ENCODE results near the gene MAGIX.
"Not testable (repeated sequence)": the region's sequence is repeated elsewhere in the genome, so short reads cannot be mapped to it uniquely, and the experiment has no call there.

MAGIX gene

DNA sequence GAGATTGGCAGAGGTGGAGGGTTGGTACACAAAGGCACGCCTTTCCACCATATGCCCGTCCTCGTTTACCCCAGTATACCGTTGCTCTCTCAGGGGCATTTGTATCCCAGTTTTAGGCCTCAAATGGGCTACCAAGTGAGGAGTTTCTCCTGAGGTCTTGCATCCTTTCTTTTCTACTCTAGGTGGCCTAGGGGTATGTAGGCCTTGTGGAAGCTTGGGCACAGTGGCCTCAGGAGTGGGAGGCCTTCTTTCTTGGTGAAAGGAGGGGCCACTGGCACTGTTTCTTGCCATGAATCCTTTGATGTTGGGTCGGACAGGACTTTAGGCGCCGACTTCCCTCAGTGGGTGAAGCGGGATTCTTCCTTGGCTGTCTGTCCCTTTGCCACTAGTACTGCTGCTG, 15.3 kb upstream of the MAGIX start:
- DNase-seq, result no peak
- H3K9me3 ChIP-seq, result no peaks in the 10 kb centered on the region
- TF ChIP-seq, protein P1, sequence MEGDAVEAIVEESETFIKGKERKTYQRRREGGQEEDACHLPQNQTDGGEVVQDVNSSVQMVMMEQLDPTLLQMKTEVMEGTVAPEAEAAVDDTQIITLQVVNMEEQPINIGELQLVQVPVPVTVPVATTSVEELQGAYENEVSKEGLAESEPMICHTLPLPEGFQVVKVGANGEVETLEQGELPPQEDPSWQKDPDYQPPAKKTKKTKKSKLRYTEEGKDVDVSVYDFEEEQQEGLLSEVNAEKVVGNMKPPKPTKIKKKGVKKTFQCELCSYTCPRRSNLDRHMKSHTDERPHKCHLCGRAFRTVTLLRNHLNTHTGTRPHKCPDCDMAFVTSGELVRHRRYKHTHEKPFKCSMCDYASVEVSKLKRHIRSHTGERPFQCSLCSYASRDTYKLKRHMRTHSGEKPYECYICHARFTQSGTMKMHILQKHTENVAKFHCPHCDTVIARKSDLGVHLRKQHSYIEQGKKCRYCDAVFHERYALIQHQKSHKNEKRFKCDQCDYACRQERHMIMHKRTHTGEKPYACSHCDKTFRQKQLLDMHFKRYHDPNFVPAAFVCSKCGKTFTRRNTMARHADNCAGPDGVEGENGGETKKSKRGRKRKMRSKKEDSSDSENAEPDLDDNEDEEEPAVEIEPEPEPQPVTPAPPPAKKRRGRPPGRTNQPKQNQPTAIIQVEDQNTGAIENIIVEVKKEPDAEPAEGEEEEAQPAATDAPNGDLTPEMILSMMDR (IDR thresholded peaks at IDR 0.05; ENCODE audit: low read depth, low read length), result no peak
- H3K27me3 ChIP-seq, result no peaks in the 10 kb centered on the region
- no peaks in the 10 kb centered on the region for H3K36me3 ChIP-seq
- H3K4me1 ChIP-seq, result no peaks in the 10 kb centered on the region
- no peak overlapping the region for H3K4me3 ChIP-seq (ENCODE audit: low read depth, low read length)

DNA sequence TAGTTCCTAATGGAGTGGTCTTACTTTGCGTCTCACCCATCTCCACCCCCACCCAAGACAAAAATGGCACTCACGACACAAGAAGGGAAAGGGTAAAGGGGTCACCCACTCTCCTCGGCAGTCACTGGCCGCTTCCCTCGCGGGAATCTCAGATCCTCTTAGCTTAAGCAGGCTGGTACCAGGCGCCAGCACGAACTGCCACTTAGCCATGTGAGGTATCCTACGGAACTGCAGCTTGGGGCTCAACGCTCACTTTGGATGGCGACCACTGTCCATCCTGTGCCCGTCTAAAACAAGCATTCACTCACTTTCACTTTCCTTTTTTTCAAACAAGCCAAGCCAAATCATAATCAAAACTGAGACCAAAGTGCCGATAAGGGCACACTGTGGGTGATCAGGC, 14.6 kb upstream of the MAGIX start:
- no peaks in the 10 kb centered on the region for H3K9me3 ChIP-seq
- TF ChIP-seq, protein P1 (IDR thresholded peaks at IDR 0.05; ENCODE audit: low read depth, low read length), result no peak
- DNase-seq, result no peak
- no peaks in the 10 kb centered on the region for H3K27me3 ChIP-seq
- H3K36me3 ChIP-seq, result no peaks in the 10 kb centered on the region
- no peak overlapping the region for H3K4me3 ChIP-seq (ENCODE audit: low read depth, low read length)
- no peaks in the 10 kb centered on the region for H3K4me1 ChIP-seq

DNA sequence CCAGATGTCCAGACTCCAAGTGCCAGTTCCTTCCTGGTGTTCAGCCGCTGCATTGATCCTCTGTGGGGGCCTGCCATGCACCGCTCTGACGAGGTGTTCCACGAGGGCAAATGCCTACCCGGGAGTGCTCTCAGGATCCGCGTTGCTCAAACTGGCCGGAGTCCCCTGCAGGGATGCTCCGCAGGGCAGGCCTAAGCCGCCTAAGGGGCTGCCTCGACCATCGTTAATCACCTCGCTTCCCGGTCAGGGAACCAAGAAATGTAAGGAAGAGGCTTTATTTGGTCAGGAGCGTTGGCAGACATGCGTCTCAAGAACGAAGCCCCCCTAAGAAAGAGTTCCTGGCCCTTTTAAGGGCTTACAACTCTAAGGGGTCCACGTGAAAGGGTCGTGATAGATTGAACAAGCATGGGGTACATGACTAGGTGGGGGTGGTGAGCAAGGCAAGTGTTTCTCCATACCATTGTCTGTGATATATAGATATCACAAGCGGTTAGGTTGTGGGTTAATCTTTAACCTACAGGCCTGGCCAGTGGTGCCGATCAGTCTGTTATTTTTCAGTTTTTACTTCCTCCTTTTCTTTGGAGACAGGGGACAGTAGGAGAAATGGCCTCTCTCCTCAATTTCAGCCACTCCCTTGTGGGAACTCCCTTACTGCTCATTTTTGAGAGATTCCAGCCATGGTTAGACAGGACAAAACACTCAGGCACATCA, 14.0 kb upstream of the MAGIX start:
- not testable (repeated sequence) for H3K27me3 ChIP-seq; H3K9me3 ChIP-seq; H3K36me3 ChIP-seq; H3K4me1 ChIP-seq; H3K4me3 ChIP-seq (ENCODE audit: low read depth, low read length); DNase-seq

DNA sequence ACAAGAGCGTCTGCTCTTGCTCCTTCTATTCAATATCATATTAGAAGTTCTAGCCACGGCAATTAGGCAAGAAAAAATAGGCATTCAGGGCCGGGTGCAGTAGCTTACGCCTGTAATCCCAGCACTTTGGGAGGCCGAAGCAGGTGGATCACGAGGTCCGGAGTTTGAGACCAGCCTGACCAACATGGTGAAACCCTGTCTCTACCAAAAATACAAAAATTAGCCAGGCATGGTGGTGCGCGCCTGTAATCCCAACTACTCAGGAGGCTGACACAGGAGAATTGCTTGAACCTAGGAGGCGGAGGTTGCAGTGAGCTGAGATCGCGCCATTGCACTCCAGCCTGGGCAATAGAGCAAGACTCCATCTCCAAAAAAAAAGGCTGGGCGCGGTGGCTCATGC, 13.3 kb upstream of the MAGIX start:
- H3K4me3 ChIP-seq (ENCODE audit: low read depth, low read length); H3K36me3 ChIP-seq; H3K27me3 ChIP-seq; H3K4me1 ChIP-seq; H3K9me3 ChIP-seq; DNase-seq: not testable (repeated sequence)

DNA sequence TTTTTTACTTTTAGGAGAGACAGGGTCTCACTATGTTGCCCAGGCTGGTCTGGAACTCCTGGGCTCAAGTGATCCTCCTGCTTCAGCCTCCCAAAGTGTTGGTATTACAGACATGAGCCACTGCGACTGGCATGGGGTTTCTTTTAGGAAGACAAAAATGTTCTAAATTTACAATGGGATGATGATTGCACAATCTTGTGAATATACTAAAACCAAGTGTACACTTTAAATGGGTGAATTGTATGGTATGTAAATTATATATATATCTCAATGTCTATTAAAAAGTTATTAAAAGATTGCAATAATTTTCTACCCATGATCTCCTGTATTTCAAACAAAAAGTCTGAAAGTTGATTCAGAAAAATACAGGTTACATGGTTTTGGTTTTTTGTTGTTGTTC, 9.1 kb upstream of the MAGIX start:
- no peaks in the 10 kb centered on the region for H3K27me3 ChIP-seq
- H3K36me3 ChIP-seq, result no peaks in the 10 kb centered on the region
- no peak for DNase-seq
- H3K4me3 ChIP-seq (ENCODE audit: low read depth, low read length), result no peak overlapping the region
- TF ChIP-seq, protein P1 (IDR thresholded peaks at IDR 0.05; ENCODE audit: low read depth, low read length), result no peak
- H3K9me3 ChIP-seq, result no peaks in the 10 kb centered on the region
- no peaks in the 10 kb centered on the region for H3K4me1 ChIP-seq

DNA sequence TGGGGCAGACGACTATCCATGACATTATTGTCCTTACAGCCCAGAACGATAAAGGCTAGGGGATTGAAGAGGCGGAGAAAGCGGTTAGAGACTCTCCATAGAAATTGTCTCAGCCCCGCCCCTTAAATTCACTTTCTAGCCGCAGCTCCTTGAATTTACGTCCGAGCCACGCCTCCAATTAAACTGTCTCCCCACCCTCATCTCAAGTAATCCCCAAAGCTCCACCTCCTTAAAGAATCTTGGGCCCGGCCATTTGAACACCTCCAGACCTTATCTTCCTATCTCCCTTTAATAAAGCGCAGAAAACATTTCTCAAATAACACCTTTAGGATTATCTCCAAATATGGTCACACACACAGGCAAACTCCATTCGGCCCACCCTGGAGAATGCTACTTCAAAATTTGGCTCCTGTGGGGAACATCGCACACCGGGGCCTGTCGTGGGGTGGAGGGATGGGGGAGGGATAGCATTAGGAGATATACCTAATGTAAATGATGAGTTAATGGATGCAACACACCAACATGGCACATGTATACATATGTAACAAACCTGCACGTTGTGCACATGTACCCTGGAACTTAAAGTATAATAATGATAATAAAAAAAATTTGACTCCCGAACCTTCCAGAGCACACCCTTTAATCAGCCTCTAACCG, 7.2 kb upstream of the MAGIX start:
- TF ChIP-seq, protein P1 (IDR thresholded peaks at IDR 0.05; ENCODE audit: low read depth, low read length), result no peak
- Histone ChIP-seq H3K9me3 (no peaks in the 10 kb centered on the region), H3K4me1 (no peaks in the 10 kb centered on the region), H3K4me3 (ENCODE audit: low read depth, low read length) (peak overlapping the region; percentile 48), H3K36me3 (no peaks in the 10 kb centered on the region), H3K27me3 (no peaks in the 10 kb centered on the region)
- no peak for DNase-seq
